Islet precursor cell (in vitro differentiated cells): ENCODE measurements around the gene GTF2IRD2.
"Not testable (repeated sequence)": the region's sequence is repeated elsewhere in the genome, so short reads cannot be mapped to it uniquely, and the experiment has no call there.

Experiments used
- DNase-seq: peaks from one replicate; pipeline ENCODE4 v3.0.0-alpha.2; 2018

Gene GTF2IRD2

GRCh38 chr7:74783595-74783994 lies 67.8 kb downstream of the GTF2IRD2 start:
- DNase-seq, result peak; percentile 40

GRCh38 chr7:74781746-74782145 lies 69.7 kb downstream of the GTF2IRD2 start:
- DNase-seq, result not testable (repeated sequence)

GRCh38 chr7:74779053-74779452 lies 72.4 kb downstream of the GTF2IRD2 start:
- not testable (repeated sequence) for DNase-seq

GRCh38 chr7:74775111-74775510 lies 76.3 kb downstream of the GTF2IRD2 start:
- not testable (repeated sequence) for DNase-seq

GRCh38 chr7:74773760-74774750 lies 77.3 kb downstream of the GTF2IRD2 start, which contains the start of gene NCF1:
Gene NCF1, plus strand, starts transcription at chr7:74774011. Its CDS starts 21 bp downstream, at chr7:74774032.
- not testable (repeated sequence) for DNase-seq

- DNase-seq, result peak; percentile 53
Observed at GRCh38 chr7:74772093-74772492, 79.3 kb downstream of the GTF2IRD2 start.

- DNase-seq, result not testable (repeated sequence)
Observed at GRCh38 chr7:74770062-74770461, 81.3 kb downstream of the GTF2IRD2 start.

- not testable (repeated sequence) for DNase-seq
Observed at GRCh38 chr7:74766991-74767390, 84.4 kb downstream of the GTF2IRD2 start.

- not testable (repeated sequence) for DNase-seq
Observed at GRCh38 chr7:74766509-74766908, 84.9 kb downstream of the GTF2IRD2 start.

GRCh38 chr7:74765205-74765918 lies 86.0 kb downstream of the GTF2IRD2 start:
- not testable (repeated sequence) for DNase-seq

- not testable (repeated sequence) for DNase-seq
Observed at GRCh38 chr7:74758982-74759381, 92.4 kb downstream of the GTF2IRD2 start.

GRCh38 chr7:74758268-74758667 lies 93.1 kb downstream of the GTF2IRD2 start:
- not testable (repeated sequence) for DNase-seq

- DNase-seq, result not testable (repeated sequence)
Observed at GRCh38 chr7:74756673-74757072, 94.7 kb downstream of the GTF2IRD2 start.

- not testable (repeated sequence) for DNase-seq
Observed at GRCh38 chr7:74753921-74754482, 97.4 kb downstream of the GTF2IRD2 start.
